Endothelial cell (in vitro differentiated cells): ENCODE results near the gene KYNU. TPM values are rescaled to one million over a fixed set of nuclear protein-coding genes. Genes with fewer than 3 reads are reported as not detected.

Source experiments
- DNase-seq: peaks from one replicate; pipeline ENCODE4 v3.0.0; 2021; ENCODE audit warnings: low spot score
- H3K27ac Mint-ChIP-seq: one replicate; pipeline ENCODE4 v1.8.0; 2021; ENCODE audit warnings: mixed read lengths, inconsistent platforms; ENCODE audit not compliant: unreplicated experiment
- H3K27me3 Mint-ChIP-seq: one replicate; pipeline ENCODE4 v1.8.0; 2021; ENCODE audit warnings: mild to moderate bottlenecking, moderate library complexity, mixed read lengths, inconsistent platforms; ENCODE audit not compliant: unreplicated experiment
- H3K36me3 Mint-ChIP-seq: one replicate; pipeline ENCODE4 v1.8.0; 2021; ENCODE audit warnings: mild to moderate bottlenecking, low read depth, mixed read lengths, inconsistent platforms; ENCODE audit not compliant: unreplicated experiment
- H3K4me1 Mint-ChIP-seq: one replicate; pipeline ENCODE4 v1.8.0; 2021; ENCODE audit warnings: mild to moderate bottlenecking, mixed read lengths, inconsistent platforms; ENCODE audit not compliant: unreplicated experiment
- H3K4me3 Mint-ChIP-seq: one replicate; pipeline ENCODE4 v1.8.0; 2021; ENCODE audit warnings: mild to moderate bottlenecking, mixed read lengths, inconsistent platforms; ENCODE audit not compliant: unreplicated experiment
- H3K9me3 Mint-ChIP-seq: one replicate; pipeline ENCODE4 v1.8.0; 2021; ENCODE audit warnings: mixed read lengths, inconsistent platforms; ENCODE audit not compliant: unreplicated experiment
- total RNA-seq: library from RNA; stranded (reverse); fragmentation: NEBNext Ultra II Directional; extraction: Animal tissue kit (Norgen Biotek cat#: 25700); gene quantifications from one replicate; pipeline ENCODE4 v1.2.1, GENCODE V29; 2021; ENCODE audit not compliant: unreplicated experiment
- TF ChIP-seq, protein P1 (sequence below): fragments of 200-600 bp; sonication (generic); IDR thresholded peaks from one replicate; pipeline ENCODE4 v1.5.0; 2021; ENCODE audit warnings: antibody characterized with exemption; ENCODE audit not compliant: unreplicated experiment

Gene KYNU
- total RNA-seq, 1 donor from 2014 or later: not detected

DNA sequence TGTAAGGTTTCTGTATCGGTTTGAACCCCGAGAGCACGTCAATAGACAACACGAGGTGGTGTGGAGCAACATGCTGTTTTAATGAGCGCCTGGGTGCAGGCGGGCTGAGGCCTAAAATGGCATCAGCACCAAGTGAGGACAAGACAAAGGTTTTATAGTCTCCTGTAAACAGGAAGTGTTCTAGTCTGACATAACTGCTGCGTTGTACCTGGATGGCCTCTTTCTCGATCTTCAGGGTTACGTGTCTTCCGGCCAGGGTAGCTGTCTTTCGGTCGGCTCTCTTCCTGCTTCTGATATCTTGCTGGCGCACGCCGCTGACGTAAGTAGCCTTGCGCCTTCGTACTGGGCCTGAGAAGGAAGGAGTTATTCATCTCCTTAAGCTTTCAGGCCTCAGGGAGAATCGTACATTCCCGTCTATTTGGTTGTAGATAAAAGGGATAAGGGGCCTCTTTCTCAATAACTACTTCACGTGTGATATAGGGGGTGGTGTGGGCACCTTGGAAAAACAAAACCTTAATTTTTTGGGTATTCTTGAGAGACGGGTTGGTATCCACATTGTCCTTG lies 53.5 kb downstream of the KYNU start:
- no peak overlapping the region for H3K4me3 Mint-ChIP-seq
- TF ChIP-seq, protein P1, sequence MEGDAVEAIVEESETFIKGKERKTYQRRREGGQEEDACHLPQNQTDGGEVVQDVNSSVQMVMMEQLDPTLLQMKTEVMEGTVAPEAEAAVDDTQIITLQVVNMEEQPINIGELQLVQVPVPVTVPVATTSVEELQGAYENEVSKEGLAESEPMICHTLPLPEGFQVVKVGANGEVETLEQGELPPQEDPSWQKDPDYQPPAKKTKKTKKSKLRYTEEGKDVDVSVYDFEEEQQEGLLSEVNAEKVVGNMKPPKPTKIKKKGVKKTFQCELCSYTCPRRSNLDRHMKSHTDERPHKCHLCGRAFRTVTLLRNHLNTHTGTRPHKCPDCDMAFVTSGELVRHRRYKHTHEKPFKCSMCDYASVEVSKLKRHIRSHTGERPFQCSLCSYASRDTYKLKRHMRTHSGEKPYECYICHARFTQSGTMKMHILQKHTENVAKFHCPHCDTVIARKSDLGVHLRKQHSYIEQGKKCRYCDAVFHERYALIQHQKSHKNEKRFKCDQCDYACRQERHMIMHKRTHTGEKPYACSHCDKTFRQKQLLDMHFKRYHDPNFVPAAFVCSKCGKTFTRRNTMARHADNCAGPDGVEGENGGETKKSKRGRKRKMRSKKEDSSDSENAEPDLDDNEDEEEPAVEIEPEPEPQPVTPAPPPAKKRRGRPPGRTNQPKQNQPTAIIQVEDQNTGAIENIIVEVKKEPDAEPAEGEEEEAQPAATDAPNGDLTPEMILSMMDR: no peak
- H3K27me3 Mint-ChIP-seq: peaks cover 3% of the 10 kb centered on the region
- H3K9me3 Mint-ChIP-seq: no peaks in the 10 kb centered on the region
- no peaks in the 10 kb centered on the region for H3K36me3 Mint-ChIP-seq
- no peak overlapping the region for H3K27ac Mint-ChIP-seq
- no peak for DNase-seq
- no peaks in the 10 kb centered on the region for H3K4me1 Mint-ChIP-seq

DNA sequence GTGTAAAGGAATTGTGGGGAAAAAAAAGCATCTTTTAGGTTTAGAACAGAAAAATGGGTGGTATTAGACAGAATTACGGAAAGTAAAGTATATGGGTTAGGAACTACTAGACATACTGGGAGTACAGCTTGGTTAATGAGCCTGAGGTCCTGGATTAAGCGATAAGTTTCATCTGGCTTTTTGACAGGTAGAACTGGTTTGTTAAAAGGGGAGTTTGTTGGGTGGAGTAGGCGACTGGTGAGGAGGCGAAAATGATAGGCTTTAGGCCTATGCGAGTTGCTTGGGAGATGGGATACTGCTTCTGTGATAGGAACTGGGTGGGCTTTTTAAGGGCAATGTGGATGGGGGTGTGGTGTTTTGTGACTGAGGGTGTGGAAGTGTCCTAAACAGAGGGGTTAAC lies 56.5 kb downstream of the KYNU start:
- H3K36me3 Mint-ChIP-seq: no peaks in the 10 kb centered on the region
- TF ChIP-seq, protein P1: no peak
- H3K4me1 Mint-ChIP-seq: no peaks in the 10 kb centered on the region
- no peak overlapping the region for H3K4me3 Mint-ChIP-seq
- peaks cover 7% of the 10 kb centered on the region for H3K27me3 Mint-ChIP-seq
- H3K27ac Mint-ChIP-seq: no peak overlapping the region
- H3K9me3 Mint-ChIP-seq: no peaks in the 10 kb centered on the region
- no peak for DNase-seq

- Mint-ChIP-seq H3K36me3 (no peaks in the 10 kb centered on the region), H3K9me3 (no peaks in the 10 kb centered on the region), H3K27ac (no peak overlapping the region), H3K27me3 (peaks cover 7% of the 10 kb centered on the region), H3K4me3 (no peak overlapping the region), H3K4me1 (no peaks in the 10 kb centered on the region)
- TF ChIP-seq, protein P1: no peak
- DNase-seq: no peak
Measured at GRCh38 chr2:142935563-142936089, 58.2 kb downstream of the KYNU start.

- Mint-ChIP-seq H3K4me3 (no peak overlapping the region), H3K27me3 (peaks cover 7% of the 10 kb centered on the region), H3K36me3 (no peaks in the 10 kb centered on the region), H3K27ac (no peak overlapping the region), H3K4me1 (no peaks in the 10 kb centered on the region), H3K9me3 (no peaks in the 10 kb centered on the region)
- TF ChIP-seq, protein P1: no peak
- no peak for DNase-seq
Measured at GRCh38 chr2:142936629-142937028, 59.2 kb downstream of the KYNU start.

GRCh38 chr2:142937347-142937746 lies 59.9 kb downstream of the KYNU start:
- Mint-ChIP-seq H3K27ac (no peak overlapping the region), H3K4me1 (no peaks in the 10 kb centered on the region), H3K27me3 (peaks cover 7% of the 10 kb centered on the region), H3K36me3 (no peaks in the 10 kb centered on the region), H3K4me3 (no peak overlapping the region), H3K9me3 (no peaks in the 10 kb centered on the region)
- TF ChIP-seq, protein P1: no peak
- no peak for DNase-seq
